Measurements from ENCODE around the gene PLCXD1. TPM values are rescaled to one million over a fixed set of nuclear protein-coding genes. Genes with fewer than 3 reads are reported as not detected.

The PLCXD1 gene
- total RNA-seq, 2 donors from 2014 or later, result 2.2 to 3.0 TPM

- no peak overlapping the region for H3K4me3 ChIP-seq
- H3K27me3 ChIP-seq, result no peaks in the 10 kb centered on the region
- no peaks in the 10 kb centered on the region for H3K9me3 ChIP-seq
- peaks cover 10% of the 10 kb centered on the region for H3K36me3 ChIP-seq
- DNase-seq (ENCODE audit: low spot score), result no peak
- H3K4me1 ChIP-seq, result no peaks in the 10 kb centered on the region
- no peak overlapping the region for H3K27ac ChIP-seq
- TF ChIP-seq CTCF (IDR thresholded peaks at IDR 0.05), result no peak
Observed at GRCh38 chrX:291411-291901, 10.3 kb downstream of the PLCXD1 start.

DNA sequence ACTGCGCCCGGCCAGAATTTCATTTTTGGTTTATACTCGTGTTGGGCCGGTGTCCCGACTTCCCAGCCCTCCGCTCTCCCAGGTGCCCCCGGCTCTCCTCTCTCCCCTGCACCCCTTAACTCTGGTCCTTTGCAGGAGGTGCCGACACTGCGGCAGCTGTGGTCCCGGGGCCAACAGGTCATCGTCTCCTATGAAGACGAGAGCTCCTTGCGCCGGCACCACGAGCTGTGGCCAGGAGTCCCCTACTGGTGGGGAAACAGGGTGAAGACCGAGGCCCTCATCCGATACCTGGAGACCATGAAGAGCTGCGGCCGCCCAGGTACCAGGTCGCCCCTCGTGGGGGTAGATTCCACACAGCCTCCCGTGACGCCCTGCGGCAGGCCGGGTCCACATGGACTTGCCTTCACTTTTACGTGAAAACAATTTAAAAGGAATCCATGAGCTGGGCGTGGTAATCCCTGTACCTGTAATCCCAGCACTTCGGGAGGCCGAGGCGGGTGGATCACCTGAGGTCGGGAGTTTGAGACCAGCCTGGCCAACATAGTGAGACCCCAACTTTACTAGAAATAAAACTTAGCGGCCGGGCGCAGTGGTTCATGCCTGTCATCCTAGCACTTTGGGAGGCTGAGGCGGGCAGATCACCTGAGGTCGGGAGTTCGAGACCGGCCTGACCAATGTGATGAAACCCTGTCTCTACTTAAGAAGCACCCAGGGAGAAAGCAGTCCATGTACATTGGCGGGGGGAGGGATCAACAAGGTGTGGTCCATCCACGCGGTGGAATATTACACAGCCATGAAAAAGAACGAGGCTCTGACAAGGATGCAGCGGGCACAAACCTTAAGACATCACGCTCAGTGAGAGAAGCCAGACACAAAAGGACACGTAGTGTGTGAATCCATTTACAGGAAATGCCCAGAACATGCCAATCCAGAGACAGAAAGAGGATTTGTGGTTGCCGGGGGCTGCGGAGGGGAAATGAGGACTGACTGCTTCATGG is 12.0 kb downstream of the PLCXD1 start:
- Histone ChIP-seq H3K27ac (no peak overlapping the region), H3K4me1 (no peaks in the 10 kb centered on the region), H3K4me3 (no peak overlapping the region), H3K36me3 (peaks cover 10% of the 10 kb centered on the region), H3K9me3 (no peaks in the 10 kb centered on the region), H3K27me3 (no peaks in the 10 kb centered on the region)
- no peak for DNase-seq (ENCODE audit: low spot score)
- TF ChIP-seq CTCF (IDR thresholded peaks at IDR 0.05), result no peak

DNA sequence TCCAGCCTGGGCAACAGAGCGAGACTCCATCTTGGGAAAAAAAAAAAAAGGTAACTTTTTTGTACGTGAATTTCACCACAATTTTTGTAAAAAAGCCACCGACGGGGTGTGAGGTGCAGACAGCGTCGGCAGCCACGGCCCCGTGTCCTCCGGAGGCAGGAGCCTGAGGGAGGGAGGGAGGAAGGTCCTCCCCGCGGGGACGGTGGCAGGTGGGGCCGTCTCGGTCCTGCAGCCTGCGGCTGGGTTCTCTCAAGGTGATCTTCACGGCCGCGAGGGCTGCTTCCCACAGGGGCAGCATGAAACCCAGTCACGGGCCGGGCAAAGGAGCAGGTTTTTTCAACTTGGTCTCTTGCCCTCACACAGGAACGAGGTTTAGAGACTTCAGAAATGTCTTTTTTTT is 14.0 kb downstream of the PLCXD1 start:
- H3K4me1 ChIP-seq, result no peaks in the 10 kb centered on the region
- H3K9me3 ChIP-seq, result no peaks in the 10 kb centered on the region
- no peak for TF ChIP-seq CTCF (IDR thresholded peaks at IDR 0.05)
- DNase-seq (ENCODE audit: low spot score), result no peak
- no peak overlapping the region for H3K4me3 ChIP-seq
- peaks cover 5% of the 10 kb centered on the region for H3K36me3 ChIP-seq
- no peak overlapping the region for H3K27ac ChIP-seq
- no peaks in the 10 kb centered on the region for H3K27me3 ChIP-seq

- no peak for TF ChIP-seq CTCF (IDR thresholded peaks at IDR 0.05)
- DNase-seq (ENCODE audit: low spot score), result no peak
Observed at GRCh38 chrX:298993-299392, 17.8 kb downstream of the PLCXD1 start.

GRCh38 chrX:300334-300733 is 19.2 kb downstream of the PLCXD1 start:
- Histone ChIP-seq H3K27me3 (no peaks in the 10 kb centered on the region), H3K27ac (no peak overlapping the region), H3K4me3 (no peak overlapping the region), H3K36me3 (peaks cover 10% of the 10 kb centered on the region), H3K9me3 (no peaks in the 10 kb centered on the region), H3K4me1 (no peaks in the 10 kb centered on the region)
- DNase-seq (ENCODE audit: low spot score), result no peak
- TF ChIP-seq CTCF (IDR thresholded peaks at IDR 0.05), result no peak

More at GRCh38 chrX:298993-299392, 17.8 kb downstream of the PLCXD1 start:
- Histone ChIP-seq H3K4me3 (no peak overlapping the region), H3K27ac (no peak overlapping the region), H3K27me3 (no peaks in the 10 kb centered on the region), H3K36me3 (peaks cover under 1% of the 10 kb centered on the region), H3K4me1 (no peaks in the 10 kb centered on the region), H3K9me3 (no peaks in the 10 kb centered on the region)

All from right atrium auricular region (tissue), 2 donors.